T-helper 17 cell (primary cell): ENCODE measurements around the gene LAD1. TPM values are rescaled to one million over a fixed set of nuclear protein-coding genes. Genes with fewer than 3 reads are reported as not detected.

Experiments used
- ATAC-seq: fragments of 150-1000 bp; cut with Tn5 transposase; 2 replicates; pipeline ENCODE4 v1.10.0; 2021; ENCODE audit warnings: mild to moderate bottlenecking, moderate library complexity
- DNase-seq, 3 donors: peaks; one replicate each; pipeline versions ENCODE4 v3.0.0 to v3.0.0-alpha.2; 2020 to 2021
- H3K9me3 ChIP-seq: one replicate; pipeline ENCODE4 v1.7.0; 2013; ENCODE audit warnings: low read length, mild to moderate bottlenecking; ENCODE audit not compliant: control insufficient read depth, poor library complexity, severe bottlenecking
- H3K27ac Mint-ChIP-seq: one replicate; pipeline ENCODE4 v1.8.0; 2022; ENCODE audit warnings: mild to moderate bottlenecking, moderate library complexity, mixed read lengths
- H3K27me3 Mint-ChIP-seq: one replicate; pipeline ENCODE4 v1.8.0; 2022; ENCODE audit warnings: mixed read lengths
- H3K36me3 Mint-ChIP-seq: one replicate; pipeline ENCODE4 v1.8.0; 2022; ENCODE audit warnings: low read depth, mixed read lengths
- H3K4me1 Mint-ChIP-seq: one replicate; pipeline ENCODE4 v1.8.0; 2022; ENCODE audit warnings: mild to moderate bottlenecking, mixed read lengths
- H3K4me3 Mint-ChIP-seq: one replicate; pipeline ENCODE4 v1.8.0; 2022; ENCODE audit warnings: mild to moderate bottlenecking, moderate library complexity, mixed read lengths
- total RNA-seq, 4 donors: library from RNA in 2 of 4; stranded (reverse) in 2 of 4; gene quantifications; one replicate each; pipeline ENCODE4 v1.2.3 and lab custom pipeline; 2022 to 2026

The LAD1 gene
- total RNA-seq, 2 donors from 2014 or later: not detected

- H3K9me3 ChIP-seq: no peaks in the 10 kb centered on the region
- no peak overlapping the region for H3K4me3 Mint-ChIP-seq
- peaks cover 28% of the 10 kb centered on the region for H3K27me3 Mint-ChIP-seq
- no peak for ATAC-seq
- DNase-seq: no peak
- peaks cover 2% of the 10 kb centered on the region for H3K4me1 Mint-ChIP-seq
- no peaks in the 10 kb centered on the region for H3K36me3 Mint-ChIP-seq
- H3K27ac Mint-ChIP-seq: no peak overlapping the region
These were observed 62.2 kb downstream of the LAD1 start for GRCh38 chr1:201336711-201337450.

- Mint-ChIP-seq H3K4me1 (peaks cover 2% of the 10 kb centered on the region), H3K36me3 (no peaks in the 10 kb centered on the region), H3K27ac (no peak overlapping the region), H3K27me3 (peaks cover 33% of the 10 kb centered on the region), H3K4me3 (no peak overlapping the region)
- DNase-seq: no peak
- ATAC-seq: no peak
- H3K9me3 ChIP-seq: no peaks in the 10 kb centered on the region
These were observed 63.2 kb downstream of the LAD1 start for GRCh38 chr1:201335901-201336300.

GRCh38 chr1:201335174-201335870 lies 63.8 kb downstream of the LAD1 start:
- ATAC-seq: no peak
- Mint-ChIP-seq H3K4me1 (peaks cover 2% of the 10 kb centered on the region), H3K27me3 (peaks cover 39% of the 10 kb centered on the region), H3K36me3 (no peaks in the 10 kb centered on the region), H3K4me3 (no peak overlapping the region), H3K27ac (no peak overlapping the region)
- H3K9me3 ChIP-seq: no peaks in the 10 kb centered on the region
- DNase-seq: no peak

- no peaks in the 10 kb centered on the region for H3K9me3 ChIP-seq
- ATAC-seq (no peak), DNase-seq (no peak)
- no peak overlapping the region for H3K4me3 Mint-ChIP-seq
- no peaks in the 10 kb centered on the region for H3K36me3 Mint-ChIP-seq
- H3K27me3 Mint-ChIP-seq: peaks cover 40% of the 10 kb centered on the region
- H3K27ac Mint-ChIP-seq: peak overlapping the region; percentile 75
- no peaks in the 10 kb centered on the region for H3K4me1 Mint-ChIP-seq
These were observed 64.6 kb downstream of the LAD1 start for GRCh38 chr1:201334325-201335173.

- no peak overlapping the region for H3K4me3 Mint-ChIP-seq
- peaks cover 32% of the 10 kb centered on the region for H3K27me3 Mint-ChIP-seq
These were observed 66.3 kb downstream of the LAD1 start for GRCh38 chr1:201332616-201333335.

GRCh38 chr1:201332021-201332420 lies 67.1 kb downstream of the LAD1 start:
- ATAC-seq (no peak), DNase-seq (no peak)
- Mint-ChIP-seq H3K27me3 (peaks cover 33% of the 10 kb centered on the region), H3K27ac (no peak overlapping the region), H3K4me1 (no peaks in the 10 kb centered on the region), H3K36me3 (no peaks in the 10 kb centered on the region), H3K4me3 (no peak overlapping the region)
- H3K9me3 ChIP-seq: no peaks in the 10 kb centered on the region

More at GRCh38 chr1:201332616-201333335, 66.3 kb downstream of the LAD1 start:
- ATAC-seq: no peak
- Mint-ChIP-seq H3K4me1 (no peaks in the 10 kb centered on the region), H3K27ac (no peak overlapping the region), H3K36me3 (no peaks in the 10 kb centered on the region)
- DNase-seq: no peak
- H3K9me3 ChIP-seq: no peaks in the 10 kb centered on the region

- Mint-ChIP-seq H3K27me3 (peaks cover 34% of the 10 kb centered on the region), H3K4me1 (no peaks in the 10 kb centered on the region), H3K27ac (no peak overlapping the region), H3K36me3 (no peaks in the 10 kb centered on the region), H3K4me3 (no peak overlapping the region)
- no peaks in the 10 kb centered on the region for H3K9me3 ChIP-seq
- ATAC-seq (no peak), DNase-seq (no peak)
These were observed 68.0 kb downstream of the LAD1 start for GRCh38 chr1:201331166-201331565.

Other genes with a start within 250 kb of the LAD1 start
- gene TMEM9, start 244.8 kb downstream of the LAD1 start, total RNA-seq: 10 to 100 TPM; 13.0 to 13.1 TPM
- not detected for gene IGFN1, start 208.5 kb downstream of the LAD1 start, total RNA-seq
- not detected for gene PKP1, start 115.8 kb downstream of the LAD1 start, total RNA-seq
- gene TNNT2, start 21.6 kb downstream of the LAD1 start, total RNA-seq: not detected
- gene TNNI1, start 22.4 kb upstream of the LAD1 start, total RNA-seq: not detected
- 1 to 10 TPM; 1.6 to 2.7 TPM for gene PHLDA3, start 69.9 kb upstream of the LAD1 start, total RNA-seq
- gene CSRP1, start 107.8 kb upstream of the LAD1 start, total RNA-seq: 10 to 100 TPM; 37.2 to 51.7 TPM
- 1 to 10 TPM; 3.8 to 3.9 TPM for gene NAV1, start 139.8 kb upstream of the LAD1 start, total RNA-seq